ENCODE measurements around the gene SURF4. TPM values are rescaled to one million over a fixed set of nuclear protein-coding genes. Genes with fewer than 3 reads are reported as not detected.

The SURF4 gene
- 174 and 181 TPM in 2 replicates for total RNA-seq (2014; rRNA removed; shearing (Covaris generic))

GRCh38 chr9:133375724-133376654 is at the start of gene SURF4, which contains the start of gene STKLD1:
Gene SURF4, minus strand, starts transcription at chr9:133376060. Its CDS starts 91 bp downstream, at chr9:133375969.
Gene STKLD1, plus strand, starts transcription at chr9:133376366. Its CDS starts 108 bp downstream, at chr9:133376474.
- Histone ChIP-seq H3K27me3 (ENCODE audit: control insufficient read depth, insufficient read depth, low read length) (peaks cover 11% of the 10 kb centered on the region), H3K4me3 (ENCODE audit: insufficient read depth, low read depth, low read length) (peak within 1 kb of the TSS; percentile 77), H3K36me3 (replicated peaks; ENCODE audit: control insufficient read depth, insufficient read depth, low read length) (peaks cover 3% of the 10 kb centered on the region; the same call in 1 of the 2 replicates)
- DNase-seq: peak; percentile 100

- H3K36me3 ChIP-seq (replicated peaks; ENCODE audit: control insufficient read depth, insufficient read depth, low read length): no peaks in the 10 kb centered on the region
- no peak overlapping the region for H3K4me3 ChIP-seq (ENCODE audit: insufficient read depth, low read depth, low read length)
- H3K27me3 ChIP-seq (ENCODE audit: control insufficient read depth, insufficient read depth, low read length): peaks cover 8% of the 10 kb centered on the region; the same call in 1 of the 2 replicates
- DNase-seq: no peak
These were observed 49.3 kb upstream of the SURF4 start for GRCh38 chr9:133425049-133425632.

GRCh38 chr9:133424187-133424586 is 48.3 kb upstream of the SURF4 start:
- Histone ChIP-seq H3K36me3 (replicated peaks; ENCODE audit: control insufficient read depth, insufficient read depth, low read length) (no peaks in the 10 kb centered on the region), H3K4me3 (ENCODE audit: insufficient read depth, low read depth, low read length) (no peak overlapping the region), H3K27me3 (ENCODE audit: control insufficient read depth, insufficient read depth, low read length) (peaks cover 2% of the 10 kb centered on the region; the same call in 1 of the 2 replicates)
- peak; percentile 33 for DNase-seq

GRCh38 chr9:133423216-133423615 is 47.4 kb upstream of the SURF4 start:
- DNase-seq: no peak
- Histone ChIP-seq H3K27me3 (ENCODE audit: control insufficient read depth, insufficient read depth, low read length) (peaks cover 2% of the 10 kb centered on the region; the same call in 1 of the 2 replicates), H3K4me3 (ENCODE audit: insufficient read depth, low read depth, low read length) (no peak overlapping the region), H3K36me3 (replicated peaks; ENCODE audit: control insufficient read depth, insufficient read depth, low read length) (no peaks in the 10 kb centered on the region)

- no peaks in the 10 kb centered on the region for H3K27me3 ChIP-seq (ENCODE audit: control insufficient read depth, insufficient read depth, low read length)
- DNase-seq: peak; percentile 77
- H3K36me3 ChIP-seq (replicated peaks; ENCODE audit: control insufficient read depth, insufficient read depth, low read length): no peaks in the 10 kb centered on the region
- H3K4me3 ChIP-seq (ENCODE audit: insufficient read depth, low read depth, low read length): no peak within 1 kb of the TSS
These were observed 46.0 kb upstream of the SURF4 start, which contains the start of gene ADAMTS13 for GRCh38 chr9:133421615-133422542. Gene ADAMTS13, plus strand, starts transcription at chr9:133422367. Its CDS starts 77 bp downstream, at chr9:133422444.

GRCh38 chr9:133420392-133420827 is 44.5 kb upstream of the SURF4 start:
- Histone ChIP-seq H3K36me3 (replicated peaks; ENCODE audit: control insufficient read depth, insufficient read depth, low read length) (peaks cover 3% of the 10 kb centered on the region), H3K4me3 (ENCODE audit: insufficient read depth, low read depth, low read length) (no peak overlapping the region), H3K27me3 (ENCODE audit: control insufficient read depth, insufficient read depth, low read length) (no peaks in the 10 kb centered on the region)
- peak; percentile 49 for DNase-seq

GRCh38 chr9:133419005-133419404 is 43.1 kb upstream of the SURF4 start:
- no peaks in the 10 kb centered on the region for H3K27me3 ChIP-seq (ENCODE audit: control insufficient read depth, insufficient read depth, low read length)
- no peak for DNase-seq
- no peak overlapping the region for H3K4me3 ChIP-seq (ENCODE audit: insufficient read depth, low read depth, low read length)
- H3K36me3 ChIP-seq (replicated peaks; ENCODE audit: control insufficient read depth, insufficient read depth, low read length): peaks cover 11% of the 10 kb centered on the region

GRCh38 chr9:133417541-133418461 is 41.9 kb upstream of the SURF4 start, which contains the start of gene REXO4:
Gene REXO4, minus strand, starts transcription at chr9:133418010. Its CDS starts 166 bp downstream, at chr9:133417844.
- peak; percentile 95 for DNase-seq
- Histone ChIP-seq H3K4me3 (ENCODE audit: insufficient read depth, low read depth, low read length) (peak within 1 kb of the TSS; percentile 74), H3K36me3 (replicated peaks; ENCODE audit: control insufficient read depth, insufficient read depth, low read length) (peaks cover 13% of the 10 kb centered on the region), H3K27me3 (ENCODE audit: control insufficient read depth, insufficient read depth, low read length) (no peaks in the 10 kb centered on the region)

- Histone ChIP-seq H3K36me3 (replicated peaks; ENCODE audit: control insufficient read depth, insufficient read depth, low read length) (peaks cover 26% of the 10 kb centered on the region), H3K27me3 (ENCODE audit: control insufficient read depth, insufficient read depth, low read length) (no peaks in the 10 kb centered on the region), H3K4me3 (ENCODE audit: insufficient read depth, low read depth, low read length) (no peak overlapping the region)
- DNase-seq: no peak
These were observed 39.3 kb upstream of the SURF4 start for GRCh38 chr9:133415170-133415569.

GRCh38 chr9:133408042-133408441 is 32.2 kb upstream of the SURF4 start:
- DNase-seq: no peak
- Histone ChIP-seq H3K4me3 (ENCODE audit: insufficient read depth, low read depth, low read length) (no peak overlapping the region), H3K36me3 (replicated peaks; ENCODE audit: control insufficient read depth, insufficient read depth, low read length) (peaks cover 30% of the 10 kb centered on the region), H3K27me3 (ENCODE audit: control insufficient read depth, insufficient read depth, low read length) (no peaks in the 10 kb centered on the region)

- H3K4me3 ChIP-seq (ENCODE audit: insufficient read depth, low read depth, low read length): no peak overlapping the region
- no peaks in the 10 kb centered on the region for H3K27me3 ChIP-seq (ENCODE audit: control insufficient read depth, insufficient read depth, low read length)
- peak; percentile 93 for DNase-seq
- H3K36me3 ChIP-seq (replicated peaks; ENCODE audit: control insufficient read depth, insufficient read depth, low read length): peaks cover 25% of the 10 kb centered on the region
These were observed 30.8 kb upstream of the SURF4 start for GRCh38 chr9:133406480-133407307.
